ENCODE data around the gene LRRN3.

LRRN3 gene

GRCh38 chr7:111107579-111107978 lies 16.7 kb downstream of the LRRN3 start:
- H3K79me1 ChIP-seq (ENCODE audit: low read depth, low read length), result no peaks in the 10 kb centered on the region
- no peaks in the 10 kb centered on the region for H3K27me3 ChIP-seq (ENCODE audit: control insufficient read depth in 3 of 3, insufficient read depth in 3 of 3, low read depth in 1 of 3, low read length in 3 of 3)
- H4K91ac ChIP-seq (ENCODE audit: low read depth, low read length, poor library complexity), result no peak overlapping the region
- H3K9me3 ChIP-seq (replicated peaks in 1 of 2; ENCODE audit: control insufficient read depth in 2 of 2, insufficient read depth in 1 of 2, low read depth in 1 of 2, low read length in 2 of 2), result no peaks in the 10 kb centered on the region
- H3K4me3 ChIP-seq (ENCODE audit: low read length in 2 of 2), result no peak overlapping the region
- no peak overlapping the region for H4K8ac ChIP-seq (ENCODE audit: low read depth, low read length)
- no peak overlapping the region for H3K18ac ChIP-seq (ENCODE audit: low read length)
- H3K23ac ChIP-seq (ENCODE audit: low read depth, low read length, poor library complexity), result no peak overlapping the region
- no peaks in the 10 kb centered on the region for H3K36me3 ChIP-seq (replicated peaks in 1 of 2; ENCODE audit: control insufficient read depth in 2 of 2, insufficient read depth in 2 of 2, low read length in 2 of 2)
- H3K14ac ChIP-seq (ENCODE audit: low read length), result no peak overlapping the region
- no CpG with 5 or more reads among the region's 1 CpG for WGBS, 2 donors (ENCODE audit: extremely low coverage in 2 of 2, insufficient read length in 2 of 2, insufficient replicate concordance in 1 of 2)
- no peak overlapping the region for H2BK120ac ChIP-seq (ENCODE audit: low read depth, low read length)
- peaks cover 0 to 11% of the 10 kb centered on the region in 2 donors for H3K4me1 ChIP-seq (ENCODE audit: control insufficient read depth in 2 of 2, insufficient read depth in 1 of 2, low read depth in 1 of 2, low read length in 2 of 2)
- no peak overlapping the region for H2BK5ac ChIP-seq (ENCODE audit: low read length)
- H2AK5ac ChIP-seq (ENCODE audit: low read depth, low read length), result no peak overlapping the region
- H3K9ac ChIP-seq (ENCODE audit: low read depth, low read length, poor library complexity), result no peak overlapping the region
- no peak overlapping the region for H3K27ac ChIP-seq (replicated peaks; ENCODE audit: low read length)
- H2BK12ac ChIP-seq (ENCODE audit: low read length), result no peak overlapping the region
- no peak for DNase-seq (ENCODE audit: low spot score)
- no peak overlapping the region for H2BK15ac ChIP-seq (ENCODE audit: low read length)
- no peak overlapping the region for H3K4me2 ChIP-seq (ENCODE audit: insufficient read depth, low read length, poor library complexity, severe bottlenecking)
- no peak overlapping the region for H2AFZ ChIP-seq (ENCODE audit: low read length)
- no peak overlapping the region for H3K4ac ChIP-seq (ENCODE audit: low read length)

- Histone ChIP-seq H3K9ac (ENCODE audit: low read depth, low read length, poor library complexity) (no peak overlapping the region), H3K4me1 (ENCODE audit: control insufficient read depth in 2 of 2, insufficient read depth in 1 of 2, low read depth in 1 of 2, low read length in 2 of 2) (peaks cover 0 to 11% of the 10 kb centered on the region in 2 donors), H3K27ac (replicated peaks; ENCODE audit: low read length) (no peak overlapping the region), H3K27me3 (ENCODE audit: control insufficient read depth in 3 of 3, insufficient read depth in 3 of 3, low read depth in 1 of 3, low read length in 3 of 3) (no peaks in the 10 kb centered on the region), H3K4me2 (ENCODE audit: insufficient read depth, low read length, poor library complexity, severe bottlenecking) (no peak overlapping the region), H2AK5ac (ENCODE audit: low read depth, low read length) (no peak overlapping the region), H3K14ac (ENCODE audit: low read length) (no peak overlapping the region), H3K18ac (ENCODE audit: low read length) (no peak overlapping the region), H2BK12ac (ENCODE audit: low read length) (no peak overlapping the region), H4K8ac (ENCODE audit: low read depth, low read length) (no peak overlapping the region), H3K4ac (ENCODE audit: low read length) (no peak overlapping the region), H2BK5ac (ENCODE audit: low read length) (no peak overlapping the region), H2BK120ac (ENCODE audit: low read depth, low read length) (no peak overlapping the region), H3K79me1 (ENCODE audit: low read depth, low read length) (no peaks in the 10 kb centered on the region), H3K36me3 (replicated peaks in 1 of 2; ENCODE audit: control insufficient read depth in 2 of 2, insufficient read depth in 2 of 2, low read length in 2 of 2) (no peaks in the 10 kb centered on the region), H3K4me3 (ENCODE audit: low read length in 2 of 2) (no peak overlapping the region), H2BK15ac (ENCODE audit: low read length) (no peak overlapping the region), H4K91ac (ENCODE audit: low read depth, low read length, poor library complexity) (no peak overlapping the region), H3K23ac (ENCODE audit: low read depth, low read length, poor library complexity) (no peak overlapping the region), H2AFZ (ENCODE audit: low read length) (no peak overlapping the region), H3K9me3 (replicated peaks in 1 of 2; ENCODE audit: control insufficient read depth in 2 of 2, insufficient read depth in 1 of 2, low read depth in 1 of 2, low read length in 2 of 2) (no peaks in the 10 kb centered on the region)
- no peak for DNase-seq (ENCODE audit: low spot score)
- WGBS, 2 donors (ENCODE audit: extremely low coverage in 2 of 2, insufficient read length in 2 of 2, insufficient replicate concordance in 1 of 2), result no CpG with 5 or more reads among the region's 1 CpG
Observed at GRCh38 chr7:111108000-111108399, 17.1 kb downstream of the LRRN3 start.

GRCh38 chr7:111108496-111108895 lies 17.6 kb downstream of the LRRN3 start:
- no peak overlapping the region for H3K4me2 ChIP-seq (ENCODE audit: insufficient read depth, low read length, poor library complexity, severe bottlenecking)
- no peak overlapping the region for H3K4me3 ChIP-seq (ENCODE audit: low read length in 2 of 2)
- no peak overlapping the region for H4K91ac ChIP-seq (ENCODE audit: low read depth, low read length, poor library complexity)
- no peak overlapping the region for H3K4ac ChIP-seq (ENCODE audit: low read length)
- no peak overlapping the region for H4K8ac ChIP-seq (ENCODE audit: low read depth, low read length)
- no peaks in the 10 kb centered on the region for H3K36me3 ChIP-seq (replicated peaks in 1 of 2; ENCODE audit: control insufficient read depth in 2 of 2, insufficient read depth in 2 of 2, low read length in 2 of 2)
- H3K9me3 ChIP-seq (replicated peaks in 1 of 2; ENCODE audit: control insufficient read depth in 2 of 2, insufficient read depth in 1 of 2, low read depth in 1 of 2, low read length in 2 of 2), result no peaks in the 10 kb centered on the region
- H3K9ac ChIP-seq (ENCODE audit: low read depth, low read length, poor library complexity), result no peak overlapping the region
- H3K27ac ChIP-seq (replicated peaks; ENCODE audit: low read length), result no peak overlapping the region
- DNase-seq (ENCODE audit: low spot score), result no peak
- no peak overlapping the region for H2BK12ac ChIP-seq (ENCODE audit: low read length)
- no peak overlapping the region for H2AK5ac ChIP-seq (ENCODE audit: low read depth, low read length)
- H2BK120ac ChIP-seq (ENCODE audit: low read depth, low read length), result no peak overlapping the region
- H3K27me3 ChIP-seq (ENCODE audit: control insufficient read depth in 3 of 3, insufficient read depth in 3 of 3, low read depth in 1 of 3, low read length in 3 of 3), result no peaks in the 10 kb centered on the region
- H3K79me1 ChIP-seq (ENCODE audit: low read depth, low read length), result no peaks in the 10 kb centered on the region
- H3K4me1 ChIP-seq (ENCODE audit: control insufficient read depth in 2 of 2, insufficient read depth in 1 of 2, low read depth in 1 of 2, low read length in 2 of 2), result peaks cover 0 to 14% of the 10 kb centered on the region in 2 donors
- no peak overlapping the region for H2BK5ac ChIP-seq (ENCODE audit: low read length)
- no CpG with 5 or more reads among the region's 3 CpGs for WGBS, 2 donors (ENCODE audit: extremely low coverage in 2 of 2, insufficient read length in 2 of 2, insufficient replicate concordance in 1 of 2)
- no peak overlapping the region for H2AFZ ChIP-seq (ENCODE audit: low read length)
- H3K18ac ChIP-seq (ENCODE audit: low read length), result no peak overlapping the region
- H3K23ac ChIP-seq (ENCODE audit: low read depth, low read length, poor library complexity), result no peak overlapping the region
- no peak overlapping the region for H2BK15ac ChIP-seq (ENCODE audit: low read length)
- no peak overlapping the region for H3K14ac ChIP-seq (ENCODE audit: low read length)

- H3K9me3 ChIP-seq (replicated peaks in 1 of 2; ENCODE audit: control insufficient read depth in 2 of 2, insufficient read depth in 1 of 2, low read depth in 1 of 2, low read length in 2 of 2), result no peaks in the 10 kb centered on the region
- no peak overlapping the region for H3K9ac ChIP-seq (ENCODE audit: low read depth, low read length, poor library complexity)
- H3K4me1 ChIP-seq (ENCODE audit: control insufficient read depth in 2 of 2, insufficient read depth in 1 of 2, low read depth in 1 of 2, low read length in 2 of 2), result peaks cover 0 to 8% of the 10 kb centered on the region in 2 donors
- H2BK12ac ChIP-seq (ENCODE audit: low read length), result no peak overlapping the region
- DNase-seq (ENCODE audit: low spot score), result no peak
- no peak overlapping the region for H3K4ac ChIP-seq (ENCODE audit: low read length)
- no peak overlapping the region for H4K8ac ChIP-seq (ENCODE audit: low read depth, low read length)
- H2BK15ac ChIP-seq (ENCODE audit: low read length), result no peak overlapping the region
- H3K4me2 ChIP-seq (ENCODE audit: insufficient read depth, low read length, poor library complexity, severe bottlenecking), result no peak overlapping the region
- no peak overlapping the region for H3K14ac ChIP-seq (ENCODE audit: low read length)
- H3K27me3 ChIP-seq (ENCODE audit: control insufficient read depth in 3 of 3, insufficient read depth in 3 of 3, low read depth in 1 of 3, low read length in 3 of 3), result no peaks in the 10 kb centered on the region
- no peak overlapping the region for H2BK5ac ChIP-seq (ENCODE audit: low read length)
- no peaks in the 10 kb centered on the region for H3K36me3 ChIP-seq (replicated peaks in 1 of 2; ENCODE audit: control insufficient read depth in 2 of 2, insufficient read depth in 2 of 2, low read length in 2 of 2)
- WGBS, 2 donors (ENCODE audit: extremely low coverage in 2 of 2, insufficient read length in 2 of 2, insufficient replicate concordance in 1 of 2), result no CpG with 5 or more reads among the region's 2 CpGs
- no peak overlapping the region for H3K18ac ChIP-seq (ENCODE audit: low read length)
- no peaks in the 10 kb centered on the region for H3K79me1 ChIP-seq (ENCODE audit: low read depth, low read length)
- no peak overlapping the region for H2AK5ac ChIP-seq (ENCODE audit: low read depth, low read length)
- no peak overlapping the region for H2AFZ ChIP-seq (ENCODE audit: low read length)
- no peak overlapping the region for H3K4me3 ChIP-seq (ENCODE audit: low read length in 2 of 2)
- H3K27ac ChIP-seq (replicated peaks; ENCODE audit: low read length), result no peak overlapping the region
- no peak overlapping the region for H2BK120ac ChIP-seq (ENCODE audit: low read depth, low read length)
- H4K91ac ChIP-seq (ENCODE audit: low read depth, low read length, poor library complexity), result no peak overlapping the region
- no peak overlapping the region for H3K23ac ChIP-seq (ENCODE audit: low read depth, low read length, poor library complexity)
Observed at GRCh38 chr7:111112439-111112838, 21.5 kb downstream of the LRRN3 start.
